IMR-90 (cell line): ENCODE measurements around the gene MAPKAPK2. TPM values are rescaled to one million over a fixed set of nuclear protein-coding genes. Genes with fewer than 3 reads are reported as not detected.

Source experiments
- ATAC-seq: fragments of 200-7000 bp; cut with Tn5 transposase; 2 replicates; pipeline ENCODE4 v1.9.1; 2020; ENCODE audit warnings: low read depth, mild to moderate bottlenecking, moderate library complexity
- BruUV-seq: library from RNA; stranded (reverse); fragments of 400-500 nt; replicated peaks from 2 replicates; lab custom pipeline; 2021; lab: Mats Ljungman, UMichigan
- CTCF ChIA-PET: fragments of 300-600 bp; formaldehyde crosslinking; extraction: SDS; loops from one replicate; lab custom pipeline; 2021; ENCODE audit warnings: antibody characterized with exemption; lab: Yijun Ruan, JAX
- POLR2A ChIA-PET: fragments of 300-600 bp; sonication (Branson Sonifier 250); formaldehyde crosslinking; loops from one replicate; lab custom pipeline; 2022; ENCODE audit warnings: antibody characterized with exemption; ENCODE audit not compliant: unreplicated experiment; lab: Charles Lee
- DNase-seq: peaks from one replicate; pipeline ENCODE4 v3.0.0; 2013
- H2AFZ ChIP-seq: replicated peaks from 2 replicates; pipeline ENCODE3; 2013; ENCODE audit warnings: low read length, mild to moderate bottlenecking; ENCODE audit not compliant: poor library complexity
- H2AK5ac ChIP-seq: 2 replicates; pipeline ENCODE4 v1.6.1; 2013; ENCODE audit warnings: low read depth, low read length, inconsistent platforms
- H2AK9ac ChIP-seq: replicated peaks from 2 replicates; pipeline ENCODE3; 2013; ENCODE audit warnings: mild to moderate bottlenecking, low read depth, low read length, moderate library complexity; ENCODE audit not compliant: poor library complexity
- H2BK120ac ChIP-seq: 2 replicates; pipeline ENCODE4 v1.6.1; 2013; ENCODE audit warnings: low read depth, low read length, inconsistent platforms
- H2BK15ac ChIP-seq: 3 replicates; pipeline ENCODE4 v1.6.1; 2013; ENCODE audit warnings: low read depth, low read length, inconsistent platforms
- H2BK20ac ChIP-seq: 2 replicates; pipeline ENCODE4 v1.6.1; 2013; ENCODE audit warnings: low read depth, mild to moderate bottlenecking, inconsistent platforms, low read length, moderate library complexity
- H2BK5ac ChIP-seq: 2 replicates; pipeline ENCODE4 v1.6.1; 2013; ENCODE audit warnings: mild to moderate bottlenecking, low read depth, low read length, inconsistent platforms; ENCODE audit not compliant: poor library complexity, severe bottlenecking
- H3K14ac ChIP-seq: replicated peaks from 2 replicates; pipeline ENCODE4 v1.6.1; 2013; ENCODE audit warnings: low read depth, low read length, inconsistent platforms
- H3K18ac ChIP-seq: 2 replicates; pipeline ENCODE4 v1.6.1; 2013; ENCODE audit warnings: low read depth, low read length, control low read depth
- H3K23ac ChIP-seq: 2 replicates; pipeline ENCODE4 v1.6.1; 2013; ENCODE audit warnings: low read depth, low read length, inconsistent platforms
- H3K27ac ChIP-seq: 2 replicates; pipeline ENCODE4 v1.5.1; 2013; ENCODE audit warnings: mild to moderate bottlenecking, control low read depth, low read length; ENCODE audit not compliant: insufficient read depth
- H3K27me3 ChIP-seq: 2 replicates; pipeline ENCODE4 v1.6.1; 2013; ENCODE audit warnings: low read length; ENCODE audit not compliant: control insufficient read depth, insufficient read depth
- H3K36me3 ChIP-seq: 2 replicates; pipeline ENCODE4 v1.6.1; 2013; ENCODE audit warnings: low read length, mixed read lengths; ENCODE audit not compliant: control insufficient read depth, insufficient read depth
- H3K4ac ChIP-seq: 2 replicates; pipeline ENCODE4 v1.6.1; 2013; ENCODE audit warnings: low read depth, low read length, inconsistent platforms
- H3K4me1 ChIP-seq: 2 replicates; pipeline ENCODE4 v1.6.1; 2013; ENCODE audit warnings: low read length, mixed read lengths; ENCODE audit not compliant: control insufficient read depth, insufficient read depth
- H3K4me2 ChIP-seq: 2 replicates; pipeline ENCODE4 v1.6.1; 2013; ENCODE audit warnings: low read depth, mild to moderate bottlenecking, control low read depth, low read length, moderate library complexity
- H3K4me3 ChIP-seq: 2 replicates; pipeline ENCODE4 v1.5.1; 2013; ENCODE audit warnings: low read depth, mild to moderate bottlenecking, control low read depth, low read length, moderate library complexity; ENCODE audit not compliant: insufficient read depth
- H3K56ac ChIP-seq: 2 replicates; pipeline ENCODE4 v1.6.1; 2013; ENCODE audit warnings: low read length, inconsistent platforms; ENCODE audit not compliant: insufficient read depth; ENCODE audit errors: extremely low read depth
- H3K79me1 ChIP-seq, 2 experiments: 2 replicates each; pipeline ENCODE4 v1.6.1; 2013; ENCODE audit warnings: low read length in 2 of 2, inconsistent platforms in 1 of 2, low read depth in 1 of 2
- H3K9ac ChIP-seq: 2 replicates; pipeline ENCODE4 v1.6.1; 2013; ENCODE audit warnings: low read depth, low read length, control low read depth
- H3K9me1 ChIP-seq: 2 replicates; pipeline ENCODE4 v1.6.1; 2013; ENCODE audit warnings: low read length, inconsistent platforms; ENCODE audit not compliant: insufficient read depth
- H3K9me3 ChIP-seq: 2 replicates; pipeline ENCODE4 v1.6.1; 2013; ENCODE audit warnings: low read length; ENCODE audit not compliant: control insufficient read depth, insufficient read depth
- H4K20me1 ChIP-seq: 2 replicates; pipeline ENCODE4 v1.6.1; 2013; ENCODE audit warnings: low read length, inconsistent platforms; ENCODE audit not compliant: insufficient read depth
- H4K5ac ChIP-seq: 2 replicates; pipeline ENCODE4 v1.6.1; 2013; ENCODE audit warnings: mild to moderate bottlenecking, low read depth, low read length, control low read depth
- H4K8ac ChIP-seq, 2 experiments: 2 replicates each; pipeline ENCODE4 v1.6.1; 2013; ENCODE audit warnings: low read depth in 2 of 2, low read length in 2 of 2, control low read depth in 1 of 2, inconsistent platforms in 1 of 2
- H4K91ac ChIP-seq: 2 replicates; pipeline ENCODE4 v1.6.1; 2013; ENCODE audit warnings: low read depth, low read length, inconsistent platforms; ENCODE audit not compliant: insufficient read depth
- BHLHE40 ChIP-seq: fragments of 150-350 bp; IDR thresholded peaks from 2 replicates; pipeline ENCODE4 v1.6.1; 2016; ENCODE audit warnings: mild to moderate bottlenecking, low read depth, low read length
- CEBPB ChIP-seq: IDR thresholded peaks from 2 replicates; pipeline ENCODE4 v1.6.1; 2012; ENCODE audit warnings: low read depth, low read length, improper control_type of control experiment
- CHD1 ChIP-seq: IDR thresholded peaks from 2 replicates; pipeline ENCODE4 v1.6.1; 2012; ENCODE audit warnings: low read depth, low read length, improper control_type of control experiment
- CTCF ChIP-seq: conservative IDR thresholded peaks from 2 replicates; pipeline ENCODE4 v1.5.1; 2012; ENCODE audit warnings: mild to moderate bottlenecking, low read depth, low read length, improper control_type of control experiment
- ELK1 ChIP-seq: fragments of 150-350 bp; IDR thresholded peaks from 2 replicates; pipeline ENCODE4 v1.6.1; 2016; ENCODE audit warnings: low read depth, mild to moderate bottlenecking, low read length, moderate library complexity, borderline replicate concordance
- FOS ChIP-seq: fragments of 150-350 bp; IDR thresholded peaks from 2 replicates; pipeline ENCODE4 v1.6.1; 2016; ENCODE audit warnings: low read depth, low read length
- MAFK ChIP-seq: IDR thresholded peaks from 2 replicates; pipeline ENCODE4 v1.6.1; 2012; ENCODE audit warnings: low read depth, low read length, improper control_type of control experiment
- MAZ ChIP-seq: IDR thresholded peaks from 2 replicates; pipeline ENCODE4 v1.6.1; 2012; ENCODE audit warnings: low read depth, mild to moderate bottlenecking, low read length, improper control_type of control experiment, moderate library complexity, borderline replicate concordance
- MXI1 ChIP-seq: IDR thresholded peaks from 2 replicates; pipeline ENCODE4 v1.6.1; 2012; ENCODE audit warnings: low read depth, mild to moderate bottlenecking, low read length, moderate library complexity, borderline replicate concordance
- NFE2L2 ChIP-seq: fragments of 150-350 bp; IDR thresholded peaks from 2 replicates; pipeline ENCODE4 v1.6.1; 2016; ENCODE audit warnings: low read depth, mild to moderate bottlenecking, low read length
- POLR2A ChIP-seq: IDR thresholded peaks from 2 replicates; pipeline ENCODE4 v1.6.1; 2012; ENCODE audit warnings: mild to moderate bottlenecking, low read depth, low read length
- RAD21 ChIP-seq: IDR thresholded peaks from 2 replicates; pipeline ENCODE4 v1.6.1; 2012; ENCODE audit warnings: low read length, improper control_type of control experiment
- RCOR1 ChIP-seq: IDR thresholded peaks from 2 replicates; pipeline ENCODE4 v1.6.1; 2012; ENCODE audit warnings: mild to moderate bottlenecking, low read length, improper control_type of control experiment; ENCODE audit not compliant: insufficient replicate concordance
- RFX5 ChIP-seq: IDR thresholded peaks from 2 replicates; pipeline ENCODE4 v1.8.0; 2012; ENCODE audit warnings: low read depth, mild to moderate bottlenecking, low read length, moderate library complexity
- SMC3 ChIP-seq: fragments of 150-350 bp; IDR thresholded peaks from 2 replicates; pipeline ENCODE4 v1.6.1; 2016; ENCODE audit warnings: low read depth, mild to moderate bottlenecking, antibody characterized with exemption, low read length, moderate library complexity
- USF2 ChIP-seq: fragments of 150-350 bp; IDR thresholded peaks from 2 replicates; pipeline ENCODE4 v1.6.1; 2017; ENCODE audit warnings: mild to moderate bottlenecking, antibody characterized with exemption, low read length, low read depth
- WGBS, 2 experiments: methylation state at CpG; one replicate each; pipeline versions ENCODE4 v1.1.5 to v1.1.7; 2013; ENCODE audit warnings: missing lambda C conversion rate in 2 of 2; ENCODE audit not compliant: insufficient read length in 1 of 2; ENCODE audit errors: extremely low coverage in 2 of 2; 5-methylcytosine and 5-hydroxymethylcytosine counted together
- dilution Hi-C: fragments of 300-500 bp; cut with HindIII; formaldehyde crosslinking; loops from one replicate; pipeline ENCODE4 v1.14.3; 2018; ENCODE audit warnings: low sequenced_read_pairs; ENCODE audit not compliant: unreplicated experiment
- in situ Hi-C: fragments of 300-500 bp; cut with MboI; formaldehyde crosslinking; loops from 3 replicates; pipeline ENCODE4 v1.14.3; 2019; ENCODE audit warnings: low sequenced_read_pairs, inconsistent platforms, mixed read lengths
- intact Hi-C: fragments of 100-400 bp; cut with micrococcal nuclease; formaldehyde crosslinking; loops from 2 replicates; pipeline ENCODE4 v1.10.0; 2022
- polyA plus RNA-seq, 3 experiments: library from polyadenylated mRNA; depleted of rRNA; stranded (reverse); fragments of >200 nt; gene quantifications; 2 replicates each; pipeline ENCODE4 v1.2.3, GENCODE V29; 2012; ENCODE audit warnings: low replicate concordance in 1 of 3
- total RNA-seq: library from RNA; depleted of rRNA; stranded (reverse); fragments of >200 nt; gene quantifications from 2 replicates; pipeline ENCODE4 v1.2.3, GENCODE V29; 2012

MAPKAPK2 gene
- total and polyA plus RNA-seq, 2 of the 4 experiments (the other 2 are of a cell fraction): 56.5 to 66.4 TPM

GRCh38 chr1:206702260-206702659, 17.6 kb downstream of the MAPKAPK2 start:
- intact Hi-C loops (no loop called here), dilution Hi-C loops (no loop called here), in situ Hi-C loops (no loop called here)
- Histone ChIP-seq H2AK9ac (no peak overlapping the region), H4K8ac (no peak overlapping the region), H4K5ac (no peak overlapping the region), H3K18ac (no peak overlapping the region), H3K9me1 (peaks cover 65% of the 10 kb centered on the region), H3K56ac (no peak overlapping the region), H3K23ac (no peak overlapping the region), H3K14ac (no peak overlapping the region; the same call in 1 of the 2 replicates), H3K27me3 (no peaks in the 10 kb centered on the region), H4K91ac (no peak overlapping the region), H3K79me1 (peaks cover 16 to 100% of the 10 kb centered on the region in 2 experiments), H3K4me2 (no peak overlapping the region), H3K27ac (no peak overlapping the region), H2AFZ (no peak overlapping the region), H2BK20ac (no peak overlapping the region), H2BK120ac (no peak overlapping the region), H2BK15ac (no peak overlapping the region), H3K9ac (no peak overlapping the region), H2BK5ac (no peak overlapping the region), H3K4me1 (peaks cover 37% of the 10 kb centered on the region), H4K20me1 (peaks cover 100% of the 10 kb centered on the region), H3K4ac (no peak overlapping the region), H3K4me3 (no peak overlapping the region), H2AK5ac (no peak overlapping the region), H3K36me3 (peaks cover 4% of the 10 kb centered on the region), H3K9me3 (no peaks in the 10 kb centered on the region)
- 78% methylated on average over 3 of the region's 7 CpGs; no CpG with 5 or more reads in 1 of the 2 experiments for WGBS, 2 experiments
- DNase-seq (no peak), ATAC-seq (no peak)
- CTCF ChIA-PET: no interaction called here
- TF ChIP-seq RFX5 (no peak), SMC3 (no peak), ELK1 (no peak), USF2 (no peak), RAD21 (no peak), CEBPB (no peak), MAFK (no peak), POLR2A (no peak), RCOR1 (no peak), CHD1 (no peak), NFE2L2 (no peak), MAZ (no peak), CTCF (no peak), FOS (no peak), BHLHE40 (no peak), MXI1 (no peak)
- POLR2A ChIA-PET: no interaction called here
- BruUV-seq: no TSS peak
